Measurements from ENCODE around the gene FOXI2. TPM values are rescaled to one million over a fixed set of nuclear protein-coding genes. Genes with fewer than 3 reads are reported as not detected.
A peak's percentile ranks its signal among the peaks of the same experiment; 100 is the strongest.

The FOXI2 gene
- total and polyA plus RNA-seq, 2 donors, result 0.05 to 0.25 TPM

GRCh38 chr10:127715782-127716378 lies 21.1 kb upstream of the FOXI2 start:
- Histone ChIP-seq H3K4me1 (ENCODE audit: control insufficient read depth in 2 of 2, insufficient read depth in 2 of 2, low read length in 2 of 2) (no peaks in the 10 kb centered on the region), H3K4me3 (ENCODE audit: low read length in 2 of 2) (no peak overlapping the region), H3K27ac (ENCODE audit: low read depth in 1 of 2, low read length in 1 of 2) (no peak overlapping the region), H3K27me3 (ENCODE audit: control insufficient read depth in 2 of 2, insufficient read depth in 1 of 2, low read length in 1 of 2) (no peaks in the 10 kb centered on the region), H3K9me3 (ENCODE audit: control insufficient read depth in 2 of 2, insufficient read depth in 1 of 2, low read length in 1 of 2) (no peaks in the 10 kb centered on the region), H3K36me3 (ENCODE audit: control insufficient read depth in 2 of 2, insufficient read depth in 2 of 2, low read length in 1 of 2) (no peaks in the 10 kb centered on the region)
- peak in 1 of 9 donors; percentile 17 for DNase-seq (ENCODE audit: low read depth in 6 of 9, low spot score in 9 of 9)
- WGBS, result 59% methylated on average over 3 of the region's 3 CpGs

- no peak for DNase-seq (ENCODE audit: low read depth in 6 of 9, low spot score in 9 of 9)
- H3K4me3 ChIP-seq (ENCODE audit: low read length in 2 of 2), result no peak overlapping the region
- no peaks in the 10 kb centered on the region for H3K36me3 ChIP-seq (ENCODE audit: control insufficient read depth in 2 of 2, insufficient read depth in 2 of 2, low read length in 1 of 2)
- H3K4me1 ChIP-seq (ENCODE audit: control insufficient read depth in 2 of 2, insufficient read depth in 2 of 2, low read length in 2 of 2), result no peaks in the 10 kb centered on the region
- 88% methylated on average over 4 of the region's 4 CpGs for whole genome bisulfite sequencing
- no peaks in the 10 kb centered on the region for H3K9me3 ChIP-seq (ENCODE audit: control insufficient read depth in 2 of 2, insufficient read depth in 1 of 2, low read length in 1 of 2)
- H3K27me3 ChIP-seq (ENCODE audit: control insufficient read depth in 2 of 2, insufficient read depth in 1 of 2, low read length in 1 of 2), result no peaks in the 10 kb centered on the region
- no peak overlapping the region for H3K27ac ChIP-seq (ENCODE audit: low read depth in 1 of 2, low read length in 1 of 2)
Observed at GRCh38 chr10:127720142-127720541, 16.8 kb upstream of the FOXI2 start.

GRCh38 chr10:127720903-127721302 lies 16.1 kb upstream of the FOXI2 start:
- Histone ChIP-seq H3K4me3 (ENCODE audit: low read length in 2 of 2) (no peak overlapping the region), H3K9me3 (ENCODE audit: control insufficient read depth in 2 of 2, insufficient read depth in 1 of 2, low read length in 1 of 2) (no peaks in the 10 kb centered on the region), H3K27me3 (ENCODE audit: control insufficient read depth in 2 of 2, insufficient read depth in 1 of 2, low read length in 1 of 2) (no peaks in the 10 kb centered on the region), H3K36me3 (ENCODE audit: control insufficient read depth in 2 of 2, insufficient read depth in 2 of 2, low read length in 1 of 2) (no peaks in the 10 kb centered on the region), H3K27ac (ENCODE audit: low read depth in 1 of 2, low read length in 1 of 2) (no peak overlapping the region), H3K4me1 (ENCODE audit: control insufficient read depth in 2 of 2, insufficient read depth in 2 of 2, low read length in 2 of 2) (no peaks in the 10 kb centered on the region)
- DNase-seq (ENCODE audit: low read depth in 6 of 9, low spot score in 9 of 9), result no peak
- 64% methylated on average over 3 of the region's 3 CpGs for WGBS

GRCh38 chr10:127734753-127735152 lies 2.2 kb upstream of the FOXI2 start:
- no peak for DNase-seq (ENCODE audit: low read depth in 6 of 9, low spot score in 9 of 9)
- 43% methylated on average over 11 of the region's 11 CpGs for WGBS
- no peaks in the 10 kb centered on the region for H3K9me3 ChIP-seq (ENCODE audit: control insufficient read depth in 2 of 2, insufficient read depth in 1 of 2, low read length in 1 of 2)
- no peak overlapping the region for H3K27ac ChIP-seq (ENCODE audit: low read depth in 1 of 2, low read length in 1 of 2)
- H3K4me3 ChIP-seq (ENCODE audit: low read length in 2 of 2), result no peak overlapping the region
- H3K27me3 ChIP-seq (ENCODE audit: control insufficient read depth in 2 of 2, insufficient read depth in 1 of 2, low read length in 1 of 2), result peaks cover 54 to 68% of the 10 kb centered on the region in 2 donors
- no peaks in the 10 kb centered on the region for H3K36me3 ChIP-seq (ENCODE audit: control insufficient read depth in 2 of 2, insufficient read depth in 2 of 2, low read length in 1 of 2)
- no peaks in the 10 kb centered on the region for H3K4me1 ChIP-seq (ENCODE audit: control insufficient read depth in 2 of 2, insufficient read depth in 2 of 2, low read length in 2 of 2)

- Histone ChIP-seq H3K27me3 (ENCODE audit: control insufficient read depth in 2 of 2, insufficient read depth in 1 of 2, low read length in 1 of 2) (peaks cover 54 to 69% of the 10 kb centered on the region in 2 donors), H3K4me3 (ENCODE audit: low read length in 2 of 2) (no peak overlapping the region), H3K9me3 (ENCODE audit: control insufficient read depth in 2 of 2, insufficient read depth in 1 of 2, low read length in 1 of 2) (no peaks in the 10 kb centered on the region), H3K27ac (ENCODE audit: low read depth in 1 of 2, low read length in 1 of 2) (no peak overlapping the region), H3K36me3 (ENCODE audit: control insufficient read depth in 2 of 2, insufficient read depth in 2 of 2, low read length in 1 of 2) (no peaks in the 10 kb centered on the region), H3K4me1 (ENCODE audit: control insufficient read depth in 2 of 2, insufficient read depth in 2 of 2, low read length in 2 of 2) (no peaks in the 10 kb centered on the region)
- WGBS, result 37% methylated on average over 13 of the region's 13 CpGs
- DNase-seq (ENCODE audit: low read depth in 6 of 9, low spot score in 9 of 9), result no peak
Observed at GRCh38 chr10:127735156-127735555, 1.8 kb upstream of the FOXI2 start.

- H3K4me3 ChIP-seq (ENCODE audit: low read length in 2 of 2), result no peak overlapping the region
- no peak for DNase-seq (ENCODE audit: low read depth in 6 of 9, low spot score in 9 of 9)
- no peak overlapping the region for H3K27ac ChIP-seq (ENCODE audit: low read depth in 1 of 2, low read length in 1 of 2)
- no peaks in the 10 kb centered on the region for H3K4me1 ChIP-seq (ENCODE audit: control insufficient read depth in 2 of 2, insufficient read depth in 2 of 2, low read length in 2 of 2)
- H3K27me3 ChIP-seq (ENCODE audit: control insufficient read depth in 2 of 2, insufficient read depth in 1 of 2, low read length in 1 of 2), result peaks cover 54 to 73% of the 10 kb centered on the region in 2 donors
- no peaks in the 10 kb centered on the region for H3K36me3 ChIP-seq (ENCODE audit: control insufficient read depth in 2 of 2, insufficient read depth in 2 of 2, low read length in 1 of 2)
- no peaks in the 10 kb centered on the region for H3K9me3 ChIP-seq (ENCODE audit: control insufficient read depth in 2 of 2, insufficient read depth in 1 of 2, low read length in 1 of 2)
- WGBS, result 22% methylated on average over 24 of the region's 24 CpGs
Observed at GRCh38 chr10:127735723-127736221, 1.2 kb upstream of the FOXI2 start.

GRCh38 chr10:127736222-127736914 lies 617 bp upstream of the FOXI2 start:
- 5% methylated on average over 66 of the region's 66 CpGs for WGBS
- Histone ChIP-seq H3K36me3 (ENCODE audit: control insufficient read depth in 2 of 2, insufficient read depth in 2 of 2, low read length in 1 of 2) (no peaks in the 10 kb centered on the region), H3K4me3 (ENCODE audit: low read length in 2 of 2) (no peak overlapping the region), H3K27me3 (ENCODE audit: control insufficient read depth in 2 of 2, insufficient read depth in 1 of 2, low read length in 1 of 2) (peaks cover 54 to 74% of the 10 kb centered on the region in 2 donors), H3K4me1 (ENCODE audit: control insufficient read depth in 2 of 2, insufficient read depth in 2 of 2, low read length in 2 of 2) (no peaks in the 10 kb centered on the region), H3K9me3 (ENCODE audit: control insufficient read depth in 2 of 2, insufficient read depth in 1 of 2, low read length in 1 of 2) (no peaks in the 10 kb centered on the region), H3K27ac (ENCODE audit: low read depth in 1 of 2, low read length in 1 of 2) (no peak overlapping the region)
- no peak for DNase-seq (ENCODE audit: low read depth in 6 of 9, low spot score in 9 of 9)

- peaks cover 54 to 72% of the 10 kb centered on the region in 2 donors for H3K27me3 ChIP-seq (ENCODE audit: control insufficient read depth in 2 of 2, insufficient read depth in 1 of 2, low read length in 1 of 2)
- no peak overlapping the region for H3K4me3 ChIP-seq (ENCODE audit: low read length in 2 of 2)
- H3K27ac ChIP-seq (ENCODE audit: low read depth in 1 of 2, low read length in 1 of 2), result no peak overlapping the region
- 16% methylated on average over 59 of the region's 59 CpGs for WGBS
- no peak for DNase-seq (ENCODE audit: low read depth in 6 of 9, low spot score in 9 of 9)
- H3K9me3 ChIP-seq (ENCODE audit: control insufficient read depth in 2 of 2, insufficient read depth in 1 of 2, low read length in 1 of 2), result no peaks in the 10 kb centered on the region
- H3K36me3 ChIP-seq (ENCODE audit: control insufficient read depth in 2 of 2, insufficient read depth in 2 of 2, low read length in 1 of 2), result no peaks in the 10 kb centered on the region
- no peaks in the 10 kb centered on the region for H3K4me1 ChIP-seq (ENCODE audit: control insufficient read depth in 2 of 2, insufficient read depth in 2 of 2, low read length in 2 of 2)
Observed at GRCh38 chr10:127737563-127738511, 852 bp downstream of the FOXI2 start.
